Measurements from ENCODE around the gene LCN1. TPM values are rescaled to one million over a fixed set of nuclear protein-coding genes. Genes with fewer than 3 reads are reported as not detected.

Gene LCN1
- total RNA-seq, 1 donor from 2014 or later: not detected

GRCh38 chr9:135565141-135565628, 43.9 kb downstream of the LCN1 start:
- H3K36me3 Mint-ChIP-seq (ENCODE audit: insufficient read depth): no peaks in the 10 kb centered on the region
- peaks cover 11% of the 10 kb centered on the region for H3K9me3 Mint-ChIP-seq (ENCODE audit: low read depth)
- DNase-seq (ENCODE audit: low spot score, unreplicated experiment): no peak
- no peak overlapping the region for H3K27ac Mint-ChIP-seq
- H3K4me3 Mint-ChIP-seq (ENCODE audit: low read depth): no peak overlapping the region
- peaks cover 15% of the 10 kb centered on the region for H3K27me3 Mint-ChIP-seq
- H3K4me1 Mint-ChIP-seq (ENCODE audit: low read depth): peaks cover 2% of the 10 kb centered on the region
- TF ChIP-seq, protein P1, sequence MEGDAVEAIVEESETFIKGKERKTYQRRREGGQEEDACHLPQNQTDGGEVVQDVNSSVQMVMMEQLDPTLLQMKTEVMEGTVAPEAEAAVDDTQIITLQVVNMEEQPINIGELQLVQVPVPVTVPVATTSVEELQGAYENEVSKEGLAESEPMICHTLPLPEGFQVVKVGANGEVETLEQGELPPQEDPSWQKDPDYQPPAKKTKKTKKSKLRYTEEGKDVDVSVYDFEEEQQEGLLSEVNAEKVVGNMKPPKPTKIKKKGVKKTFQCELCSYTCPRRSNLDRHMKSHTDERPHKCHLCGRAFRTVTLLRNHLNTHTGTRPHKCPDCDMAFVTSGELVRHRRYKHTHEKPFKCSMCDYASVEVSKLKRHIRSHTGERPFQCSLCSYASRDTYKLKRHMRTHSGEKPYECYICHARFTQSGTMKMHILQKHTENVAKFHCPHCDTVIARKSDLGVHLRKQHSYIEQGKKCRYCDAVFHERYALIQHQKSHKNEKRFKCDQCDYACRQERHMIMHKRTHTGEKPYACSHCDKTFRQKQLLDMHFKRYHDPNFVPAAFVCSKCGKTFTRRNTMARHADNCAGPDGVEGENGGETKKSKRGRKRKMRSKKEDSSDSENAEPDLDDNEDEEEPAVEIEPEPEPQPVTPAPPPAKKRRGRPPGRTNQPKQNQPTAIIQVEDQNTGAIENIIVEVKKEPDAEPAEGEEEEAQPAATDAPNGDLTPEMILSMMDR (IDR thresholded peaks at IDR 0.05; ENCODE audit: unreplicated experiment): peak; percentile 13

DNA sequence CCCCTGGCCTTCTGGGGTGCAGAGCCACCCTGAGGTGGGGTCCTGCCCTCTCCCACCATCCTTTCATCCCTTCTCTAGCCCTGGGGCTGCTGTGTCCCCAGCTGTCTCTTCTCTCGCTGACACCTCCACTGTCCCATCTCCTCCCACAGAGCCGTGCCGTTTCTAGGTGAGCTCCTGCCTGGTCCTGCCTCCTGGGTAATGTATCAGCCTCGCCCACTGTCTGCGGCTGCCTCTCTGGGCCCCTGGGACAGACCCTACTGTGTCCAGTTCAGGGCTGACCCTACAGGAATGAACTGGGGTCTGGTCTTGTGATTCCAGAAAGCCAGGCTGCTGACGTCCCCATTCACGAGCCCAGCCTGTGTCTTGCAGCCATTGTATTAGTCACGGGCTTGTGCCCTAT, 44.4 kb downstream of the LCN1 start:
- peaks cover 13% of the 10 kb centered on the region for H3K9me3 Mint-ChIP-seq (ENCODE audit: low read depth)
- no peaks in the 10 kb centered on the region for H3K36me3 Mint-ChIP-seq (ENCODE audit: insufficient read depth)
- no peak overlapping the region for H3K27ac Mint-ChIP-seq
- TF ChIP-seq, protein P1 (IDR thresholded peaks at IDR 0.05; ENCODE audit: unreplicated experiment): no peak
- peaks cover under 1% of the 10 kb centered on the region for H3K4me1 Mint-ChIP-seq (ENCODE audit: low read depth)
- DNase-seq (ENCODE audit: low spot score, unreplicated experiment): no peak
- H3K27me3 Mint-ChIP-seq: peaks cover 15% of the 10 kb centered on the region
- no peak overlapping the region for H3K4me3 Mint-ChIP-seq (ENCODE audit: low read depth)

GRCh38 chr9:135566552-135566951, 45.3 kb downstream of the LCN1 start:
- no peak for DNase-seq (ENCODE audit: low spot score, unreplicated experiment)
- Mint-ChIP-seq H3K9me3 (ENCODE audit: low read depth) (peaks cover 19% of the 10 kb centered on the region), H3K4me1 (ENCODE audit: low read depth) (no peaks in the 10 kb centered on the region), H3K27ac (no peak overlapping the region), H3K36me3 (ENCODE audit: insufficient read depth) (no peaks in the 10 kb centered on the region), H3K27me3 (peaks cover 15% of the 10 kb centered on the region), H3K4me3 (ENCODE audit: low read depth) (no peak overlapping the region)
- TF ChIP-seq, protein P1 (IDR thresholded peaks at IDR 0.05; ENCODE audit: unreplicated experiment): no peak

DNA sequence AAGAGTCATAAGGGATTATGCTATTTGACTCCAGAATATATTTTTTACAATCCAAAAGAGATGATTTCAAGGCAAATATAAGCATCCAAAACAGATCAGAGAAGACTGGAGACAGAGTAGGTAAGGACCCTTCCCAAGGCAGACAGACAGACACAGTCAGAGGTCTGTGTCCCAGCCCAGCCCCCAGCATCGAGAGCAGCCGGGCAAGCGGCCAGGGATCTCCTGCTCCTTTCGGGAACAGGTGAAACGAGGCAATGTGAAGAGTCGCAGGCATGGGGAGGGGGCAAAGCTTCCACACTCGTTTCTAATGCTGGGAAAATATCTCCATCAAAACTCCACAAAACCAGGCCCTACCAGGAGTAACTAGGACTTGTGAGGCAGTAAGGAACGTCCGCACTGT, 46.1 kb downstream of the LCN1 start:
- no peaks in the 10 kb centered on the region for H3K4me1 Mint-ChIP-seq (ENCODE audit: low read depth)
- peaks cover 15% of the 10 kb centered on the region for H3K27me3 Mint-ChIP-seq
- H3K9me3 Mint-ChIP-seq (ENCODE audit: low read depth): peaks cover 19% of the 10 kb centered on the region
- H3K36me3 Mint-ChIP-seq (ENCODE audit: insufficient read depth): no peaks in the 10 kb centered on the region
- H3K27ac Mint-ChIP-seq: no peak overlapping the region
- TF ChIP-seq, protein P1 (IDR thresholded peaks at IDR 0.05; ENCODE audit: unreplicated experiment): no peak
- DNase-seq (ENCODE audit: low spot score, unreplicated experiment): no peak
- no peak overlapping the region for H3K4me3 Mint-ChIP-seq (ENCODE audit: low read depth)

DNA sequence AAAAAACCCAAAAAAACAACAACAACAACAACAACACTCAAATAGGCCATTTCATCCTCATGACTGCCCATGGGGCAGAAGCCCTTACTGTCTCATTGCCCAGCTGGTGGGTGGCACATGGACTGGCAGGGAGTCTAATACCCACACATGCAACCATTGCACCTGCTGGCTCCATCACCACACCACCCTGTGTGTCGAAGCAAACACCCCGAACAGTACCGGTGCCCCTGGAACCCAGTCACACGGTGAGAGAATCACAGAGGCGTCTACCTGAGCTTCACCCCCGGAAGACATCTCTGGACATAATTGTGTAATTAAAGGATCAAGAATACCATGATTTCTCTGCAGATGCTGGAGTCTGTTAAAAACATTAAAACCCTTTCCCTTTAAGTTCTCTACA, 46.8 kb downstream of the LCN1 start:
- no peak for DNase-seq (ENCODE audit: low spot score, unreplicated experiment)
- Mint-ChIP-seq H3K4me3 (ENCODE audit: low read depth) (no peak overlapping the region), H3K9me3 (ENCODE audit: low read depth) (peaks cover 19% of the 10 kb centered on the region), H3K36me3 (ENCODE audit: insufficient read depth) (no peaks in the 10 kb centered on the region), H3K27me3 (peaks cover 15% of the 10 kb centered on the region), H3K27ac (no peak overlapping the region), H3K4me1 (ENCODE audit: low read depth) (no peaks in the 10 kb centered on the region)
- TF ChIP-seq, protein P1 (IDR thresholded peaks at IDR 0.05; ENCODE audit: unreplicated experiment): no peak
